ENCODE results near the gene SASS6.
"Not testable (repeated sequence)": the region's sequence is repeated elsewhere in the genome, so short reads cannot be mapped to it uniquely, and the experiment has no call there.

SASS6 gene

GRCh38 chr1:100107696-100108095, 25.0 kb downstream of the SASS6 start:
- no peak for DNase-seq

GRCh38 chr1:100101564-100101963, 31.2 kb downstream of the SASS6 start:
- DNase-seq: no peak

GRCh38 chr1:100100202-100100601, 32.5 kb downstream of the SASS6 start:
- no peak for DNase-seq

- DNase-seq: no peak
These were observed 42.3 kb downstream of the SASS6 start for GRCh38 chr1:100090471-100090870.

- DNase-seq: no peak
These were observed 43.6 kb downstream of the SASS6 start for GRCh38 chr1:100089082-100089481.

GRCh38 chr1:100087396-100087795, 45.3 kb downstream of the SASS6 start:
- DNase-seq: no peak

- no peak for DNase-seq
These were observed 52.4 kb downstream of the SASS6 start for GRCh38 chr1:100080331-100080730.

GRCh38 chr1:100077531-100077930, 55.2 kb downstream of the SASS6 start:
- no peak for DNase-seq

GRCh38 chr1:100076744-100077143, 56.0 kb downstream of the SASS6 start:
- DNase-seq: no peak

GRCh38 chr1:100076319-100076718, 56.4 kb downstream of the SASS6 start:
- DNase-seq: no peak

- no peak for DNase-seq
These were observed 57.0 kb downstream of the SASS6 start for GRCh38 chr1:100075773-100076172.

GRCh38 chr1:100074604-100075395, 57.9 kb downstream of the SASS6 start:
- DNase-seq: no peak

GRCh38 chr1:100073531-100073930, 59.2 kb downstream of the SASS6 start:
- no peak for DNase-seq

- DNase-seq: no peak
These were observed 62.4 kb downstream of the SASS6 start for GRCh38 chr1:100070201-100070939.

GRCh38 chr1:100065969-100066227, 66.8 kb downstream of the SASS6 start:
- no peak for DNase-seq

GRCh38 chr1:100065183-100065968, 67.4 kb downstream of the SASS6 start:
- no peak for DNase-seq

- DNase-seq: no peak
These were observed 71.0 kb downstream of the SASS6 start for GRCh38 chr1:100061681-100062080.

- no peak for DNase-seq
These were observed 79.0 kb downstream of the SASS6 start for GRCh38 chr1:100053727-100054126.

- DNase-seq: no peak
These were observed 79.6 kb downstream of the SASS6 start for GRCh38 chr1:100053119-100053518.

GRCh38 chr1:100051893-100052292, 80.8 kb downstream of the SASS6 start:
- no peak for DNase-seq

GRCh38 chr1:100051401-100051800, 81.3 kb downstream of the SASS6 start:
- no peak for DNase-seq

- no peak for DNase-seq
These were observed 82.6 kb downstream of the SASS6 start for GRCh38 chr1:100050139-100050538.

- not testable (repeated sequence) for DNase-seq
These were observed 85.5 kb downstream of the SASS6 start for GRCh38 chr1:100047235-100047708.

GRCh38 chr1:100045206-100045605, 87.5 kb downstream of the SASS6 start:
- no peak for DNase-seq
